HepG2 (cell line): ENCODE measurements around the gene TIMP3. TPM values are rescaled to one million over a fixed set of nuclear protein-coding genes. Genes with fewer than 3 reads are reported as not detected.

ENCODE experiments used
- ARHGAP35 ChIP-seq: sonication (generic); formaldehyde crosslinking; IDR thresholded peaks from 2 replicates; pipeline ENCODE4 v1.9.0; 2022; ENCODE audit warnings: mild to moderate bottlenecking, inconsistent platforms, moderate library complexity, missing genetic modification reagents, borderline replicate concordance
- CAMTA2 ChIP-seq: sonication (generic); formaldehyde crosslinking; IDR thresholded peaks from 2 replicates; pipeline ENCODE4 v1.4.0; 2020; ENCODE audit warnings: mild to moderate bottlenecking, missing genetic modification reagents, borderline replicate concordance
- ESRRA ChIP-seq: sonication (generic); formaldehyde crosslinking; IDR thresholded peaks from 2 replicates; pipeline ENCODE4 v1.5.1; 2020; ENCODE audit warnings: mild to moderate bottlenecking, low read depth, missing genetic modification reagents
- GATAD2A ChIP-seq: IDR thresholded peaks from 2 replicates; pipeline ENCODE4 v1.6.1; 2016
- JUNB ChIP-seq: sonication (generic); formaldehyde crosslinking; IDR thresholded peaks from 2 replicates; pipeline ENCODE4 v1.8.0; 2022; ENCODE audit warnings: missing genetic modification reagents, mild to moderate bottlenecking, borderline replicate concordance
- KAT7 ChIP-seq: IDR thresholded peaks from 2 replicates; pipeline ENCODE4 v1.6.1; 2018; ENCODE audit warnings: borderline replicate concordance, missing compliant biosample characterization
- KLF11 ChIP-seq: IDR thresholded peaks from 2 replicates; pipeline ENCODE4 v1.6.1; 2016; ENCODE audit warnings: missing compliant biosample characterization
- KLF9 ChIP-seq: IDR thresholded peaks from 2 replicates; pipeline ENCODE4 v1.6.1; 2016; ENCODE audit warnings: low read depth
- NFE2 ChIP-seq: sonication (generic); formaldehyde crosslinking; IDR thresholded peaks from 2 replicates; pipeline ENCODE4 v1.4.0; 2020; ENCODE audit warnings: missing genetic modification reagents
- RFX1 ChIP-seq: fragments of 450-650 bp; IDR thresholded peaks from 2 replicates; pipeline ENCODE4 v1.6.1; 2017
- SALL1 ChIP-seq: sonication (generic); formaldehyde crosslinking; IDR thresholded peaks from 2 replicates; pipeline ENCODE4 v1.8.0; 2022; ENCODE audit warnings: mild to moderate bottlenecking, missing genetic modification reagents
- SMAD3 ChIP-seq: sonication (generic); formaldehyde crosslinking; IDR thresholded peaks from 2 replicates; pipeline ENCODE4 v1.4.0; 2020; ENCODE audit warnings: missing genetic modification reagents
- SPEN ChIP-seq: sonication (generic); formaldehyde crosslinking; IDR thresholded peaks from 2 replicates; pipeline ENCODE4 v1.5.1; 2020; ENCODE audit warnings: low read depth, mild to moderate bottlenecking, missing genetic modification reagents
- TOPORS ChIP-seq: sonication (generic); formaldehyde crosslinking; IDR thresholded peaks from 2 replicates; pipeline ENCODE4 v1.8.0; 2023; ENCODE audit warnings: mild to moderate bottlenecking, missing genetic modification reagents
- YEATS4 ChIP-seq: sonication (generic); formaldehyde crosslinking; IDR thresholded peaks from 2 replicates; pipeline ENCODE4 v1.4.0; 2020; ENCODE audit warnings: missing genetic modification reagents, borderline replicate concordance
- ZBTB7A ChIP-seq: sonication (generic); formaldehyde crosslinking; IDR thresholded peaks from 2 replicates; pipeline ENCODE4 v1.8.0; 2022; ENCODE audit warnings: mild to moderate bottlenecking, missing genetic modification reagents
- ZNF138 ChIP-seq: sonication (generic); formaldehyde crosslinking; IDR thresholded peaks from 2 replicates; pipeline ENCODE4 v1.5.0; 2020; ENCODE audit warnings: mild to moderate bottlenecking, low read depth, missing genetic modification reagents
- ZNF468 ChIP-seq: sonication (generic); formaldehyde crosslinking; IDR thresholded peaks from 2 replicates; pipeline ENCODE4 v1.8.0; 2022; ENCODE audit warnings: mild to moderate bottlenecking, moderate library complexity, missing genetic modification reagents
- ZNF484 ChIP-seq: sonication (generic); formaldehyde crosslinking; IDR thresholded peaks from 2 replicates; pipeline ENCODE4 v1.5.1; 2020; ENCODE audit warnings: mild to moderate bottlenecking, low read depth, missing genetic modification reagents, borderline replicate concordance
- ZNF75D ChIP-seq: sonication (generic); formaldehyde crosslinking; IDR thresholded peaks from 2 replicates; pipeline ENCODE4 v1.8.1; 2023; ENCODE audit warnings: missing genetic modification reagents, mild to moderate bottlenecking, borderline replicate concordance
- ZNF83 ChIP-seq: sonication (generic); formaldehyde crosslinking; IDR thresholded peaks from 2 replicates; pipeline ENCODE4 v1.4.0; 2020; ENCODE audit warnings: missing genetic modification reagents, mild to moderate bottlenecking, borderline replicate concordance
- ZSCAN30 ChIP-seq: sonication (generic); formaldehyde crosslinking; IDR thresholded peaks from 2 replicates; pipeline ENCODE4 v1.5.0; 2020; ENCODE audit warnings: mild to moderate bottlenecking, missing genetic modification reagents
- polyA plus RNA-seq, 8 experiments: library from polyadenylated mRNA; depleted of rRNA in 3 of 8; stranded (reverse) in 7 of 8; unstranded in 1 of 8; fragments of >200 nt; fragmentation: Illumina TruSeq in 4 of 8; extraction: Trizol in 4 of 8; gene quantifications; 2 replicates each; pipeline versions ENCODE4 v1.2.1 to v1.2.3, GENCODE V29; 2011 to 2016; ENCODE audit warnings: low read depth in 4 of 8, missing spikeins in 1 of 8, mixed read lengths in 1 of 8; ENCODE audit not compliant: insufficient read depth in 1 of 8
- total RNA-seq, 5 experiments: library from RNA; depleted of rRNA; stranded (reverse); fragments of >200 nt; fragmentation: Illumina TruSeq; extraction: Trizol; gene quantifications; 2 replicates each; pipeline ENCODE4 v1.2.3, GENCODE V29; 2016; ENCODE audit warnings: low read depth in 1 of 5
- TF ChIP-seq, protein P1 (sequence below): sonication (generic); formaldehyde crosslinking; IDR thresholded peaks from 2 replicates; pipeline ENCODE4 v1.4.0; 2020; ENCODE audit warnings: missing genetic modification reagents, mild to moderate bottlenecking, borderline replicate concordance
- TF ChIP-seq, protein P2 (sequence below): sonication (generic); formaldehyde crosslinking; IDR thresholded peaks from 2 replicates; pipeline ENCODE4 v1.5.0; 2020; ENCODE audit warnings: missing genetic modification reagents
- TF ChIP-seq, protein P3 (sequence below): IDR thresholded peaks from 2 replicates; pipeline ENCODE4 v1.6.1; 2016
- TF ChIP-seq, protein P4 (sequence below): sonication (generic); formaldehyde crosslinking; IDR thresholded peaks from 2 replicates; pipeline ENCODE4 v1.5.0; 2020; ENCODE audit warnings: missing genetic modification reagents

Gene TIMP3
- total and polyA plus RNA-seq, 2 of the 13 experiments (the other 11 are each of a cell fraction or from before 2014, with no cell fraction given): 57.3 to 86.6 TPM

DNA sequence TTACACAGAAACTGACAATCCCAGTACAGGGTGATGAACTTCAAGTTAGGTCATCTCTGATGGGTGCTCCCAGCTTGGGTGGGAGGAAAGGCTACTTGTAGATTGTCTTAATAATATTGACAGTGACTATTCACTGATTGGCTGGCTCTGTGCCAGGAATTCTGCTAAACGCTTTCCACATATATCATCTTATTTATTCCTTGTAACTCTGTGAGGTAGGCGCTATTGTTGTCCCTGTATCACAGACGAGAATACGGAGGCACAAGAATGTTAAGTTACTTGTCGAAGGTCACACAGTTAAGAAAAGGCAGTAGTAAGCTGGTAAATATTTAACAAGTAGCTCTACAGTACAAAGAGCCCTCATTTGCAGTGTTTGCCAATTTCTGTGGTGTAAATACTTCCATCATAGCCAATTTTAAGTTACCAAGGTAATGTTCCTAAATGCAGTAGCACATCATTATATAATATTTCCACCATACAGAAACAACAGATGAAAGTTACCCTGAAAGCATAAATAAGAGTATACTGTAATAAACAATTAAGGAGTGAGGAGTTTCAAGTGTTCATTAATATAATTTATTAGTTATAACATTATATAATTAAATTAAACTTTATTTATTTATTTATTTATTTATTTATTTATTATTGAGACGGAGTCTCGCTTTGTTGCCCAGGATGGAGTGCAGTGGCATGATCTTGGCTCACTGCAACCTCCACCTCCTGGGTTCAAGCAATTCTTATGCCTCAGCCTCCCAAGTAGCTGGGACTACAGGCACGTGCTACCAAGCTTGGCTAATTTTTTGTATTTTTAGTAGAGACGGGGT is 11.5 kb upstream of the TIMP3 start (continued):
- TF ChIP-seq, protein P1, sequence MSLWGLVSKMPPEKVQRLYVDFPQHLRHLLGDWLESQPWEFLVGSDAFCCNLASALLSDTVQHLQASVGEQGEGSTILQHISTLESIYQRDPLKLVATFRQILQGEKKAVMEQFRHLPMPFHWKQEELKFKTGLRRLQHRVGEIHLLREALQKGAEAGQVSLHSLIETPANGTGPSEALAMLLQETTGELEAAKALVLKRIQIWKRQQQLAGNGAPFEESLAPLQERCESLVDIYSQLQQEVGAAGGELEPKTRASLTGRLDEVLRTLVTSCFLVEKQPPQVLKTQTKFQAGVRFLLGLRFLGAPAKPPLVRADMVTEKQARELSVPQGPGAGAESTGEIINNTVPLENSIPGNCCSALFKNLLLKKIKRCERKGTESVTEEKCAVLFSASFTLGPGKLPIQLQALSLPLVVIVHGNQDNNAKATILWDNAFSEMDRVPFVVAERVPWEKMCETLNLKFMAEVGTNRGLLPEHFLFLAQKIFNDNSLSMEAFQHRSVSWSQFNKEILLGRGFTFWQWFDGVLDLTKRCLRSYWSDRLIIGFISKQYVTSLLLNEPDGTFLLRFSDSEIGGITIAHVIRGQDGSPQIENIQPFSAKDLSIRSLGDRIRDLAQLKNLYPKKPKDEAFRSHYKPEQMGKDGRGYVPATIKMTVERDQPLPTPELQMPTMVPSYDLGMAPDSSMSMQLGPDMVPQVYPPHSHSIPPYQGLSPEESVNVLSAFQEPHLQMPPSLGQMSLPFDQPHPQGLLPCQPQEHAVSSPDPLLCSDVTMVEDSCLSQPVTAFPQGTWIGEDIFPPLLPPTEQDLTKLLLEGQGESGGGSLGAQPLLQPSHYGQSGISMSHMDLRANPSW: no peak
- TF ChIP-seq ZNF484 (CRISPR knock-in tag): no peak
- TF ChIP-seq, protein P2, sequence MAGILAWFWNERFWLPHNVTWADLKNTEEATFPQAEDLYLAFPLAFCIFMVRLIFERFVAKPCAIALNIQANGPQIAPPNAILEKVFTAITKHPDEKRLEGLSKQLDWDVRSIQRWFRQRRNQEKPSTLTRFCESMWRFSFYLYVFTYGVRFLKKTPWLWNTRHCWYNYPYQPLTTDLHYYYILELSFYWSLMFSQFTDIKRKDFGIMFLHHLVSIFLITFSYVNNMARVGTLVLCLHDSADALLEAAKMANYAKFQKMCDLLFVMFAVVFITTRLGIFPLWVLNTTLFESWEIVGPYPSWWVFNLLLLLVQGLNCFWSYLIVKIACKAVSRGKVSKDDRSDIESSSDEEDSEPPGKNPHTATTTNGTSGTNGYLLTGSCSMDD: no peak
- TF ChIP-seq, protein P3, sequence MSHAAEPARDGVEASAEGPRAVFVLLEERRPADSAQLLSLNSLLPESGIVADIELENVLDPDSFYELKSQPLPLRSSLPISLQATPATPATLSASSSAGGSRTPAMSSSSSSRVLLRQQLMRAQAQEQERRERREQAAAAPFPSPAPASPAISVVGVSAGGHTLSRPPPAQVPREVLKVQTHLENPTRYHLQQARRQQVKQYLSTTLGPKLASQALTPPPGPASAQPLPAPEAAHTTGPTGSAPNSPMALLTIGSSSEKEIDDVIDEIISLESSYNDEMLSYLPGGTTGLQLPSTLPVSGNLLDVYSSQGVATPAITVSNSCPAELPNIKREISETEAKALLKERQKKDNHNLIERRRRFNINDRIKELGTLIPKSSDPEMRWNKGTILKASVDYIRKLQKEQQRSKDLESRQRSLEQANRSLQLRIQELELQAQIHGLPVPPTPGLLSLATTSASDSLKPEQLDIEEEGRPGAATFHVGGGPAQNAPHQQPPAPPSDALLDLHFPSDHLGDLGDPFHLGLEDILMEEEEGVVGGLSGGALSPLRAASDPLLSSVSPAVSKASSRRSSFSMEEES (CRISPR knock-in tag): no peak
- TF ChIP-seq ARHGAP35 (CRISPR knock-in tag): no peak
- TF ChIP-seq ZNF138 (CRISPR knock-in tag): no peak
- no peak for TF ChIP-seq ZNF75D (CRISPR knock-in tag)
- TF ChIP-seq RFX1: no peak
- TF ChIP-seq SMAD3 (CRISPR knock-in tag): no peak
- peak; percentile 84 for TF ChIP-seq GATAD2A (CRISPR knock-in tag)
- TF ChIP-seq ESRRA (CRISPR knock-in tag): 0 out of 2 replicates have a peak, but pooled peaks have one; percentile 25
- TF ChIP-seq SPEN: no peak
- no peak for TF ChIP-seq KAT7 (CRISPR knock-in tag)
- no peak for TF ChIP-seq ZNF83 (CRISPR knock-in tag)
- TF ChIP-seq ZBTB7A (CRISPR knock-in tag): no peak
- no peak for TF ChIP-seq JUNB (CRISPR knock-in tag)
- TF ChIP-seq CAMTA2: no peak
- TF ChIP-seq KLF11 (CRISPR knock-in tag): no peak
- TF ChIP-seq, protein P4, sequence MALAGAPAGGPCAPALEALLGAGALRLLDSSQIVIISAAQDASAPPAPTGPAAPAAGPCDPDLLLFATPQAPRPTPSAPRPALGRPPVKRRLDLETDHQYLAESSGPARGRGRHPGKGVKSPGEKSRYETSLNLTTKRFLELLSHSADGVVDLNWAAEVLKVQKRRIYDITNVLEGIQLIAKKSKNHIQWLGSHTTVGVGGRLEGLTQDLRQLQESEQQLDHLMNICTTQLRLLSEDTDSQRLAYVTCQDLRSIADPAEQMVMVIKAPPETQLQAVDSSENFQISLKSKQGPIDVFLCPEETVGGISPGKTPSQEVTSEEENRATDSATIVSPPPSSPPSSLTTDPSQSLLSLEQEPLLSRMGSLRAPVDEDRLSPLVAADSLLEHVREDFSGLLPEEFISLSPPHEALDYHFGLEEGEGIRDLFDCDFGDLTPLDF (CRISPR knock-in tag): no peak
- TF ChIP-seq ZNF468 (CRISPR knock-in tag): no peak
- TF ChIP-seq NFE2: no peak
- TF ChIP-seq YEATS4: no peak
- TF ChIP-seq TOPORS: no peak; the same call in 1 of the 2 replicates
- TF ChIP-seq ZSCAN30: no peak
- no peak for TF ChIP-seq KLF9 (CRISPR knock-in tag)
- TF ChIP-seq SALL1: no peak; the same call in 1 of the 2 replicates
